Endothelial cell of umbilical vein (primary cell): Measurements from ENCODE around the gene GPR22.

ENCODE experiments used
- EZH2 ChIP-seq: IDR thresholded peaks from 2 replicates; pipeline ENCODE4 v1.6.1; 2012; ENCODE audit warnings: borderline replicate concordance, low read depth, mild to moderate bottlenecking, moderate library complexity, low read length, inconsistent platforms; ENCODE audit not compliant: severe bottlenecking
- FOS ChIP-seq: IDR thresholded peaks from 2 replicates; pipeline ENCODE4 v1.6.1; 2011; ENCODE audit warnings: mild to moderate bottlenecking, low read length, moderate library complexity, borderline replicate concordance; ENCODE audit not compliant: insufficient read depth
- JUN ChIP-seq: IDR thresholded peaks from 2 replicates; pipeline ENCODE4 v1.6.1; 2011; ENCODE audit warnings: borderline replicate concordance, low read depth; ENCODE audit not compliant: insufficient read length, insufficient read depth
- POLR2A ChIP-seq: IDR thresholded peaks from 2 replicates; pipeline ENCODE4 v1.6.1; 2012; ENCODE audit warnings: low read depth, mild to moderate bottlenecking, control low read depth, low read length
- POLR2AphosphoS5 ChIP-seq: IDR thresholded peaks from 2 replicates; pipeline ENCODE4 v1.6.1; 2012; ENCODE audit warnings: low read depth, mild to moderate bottlenecking, control low read depth, low read length, moderate library complexity; ENCODE audit not compliant: insufficient read depth
- TF ChIP-seq, protein P1 (sequence below), 2 donors: IDR thresholded peaks; 1 replicate in 1 of 2; 2 replicates in 1 of 2; pipeline ENCODE4 v1.5.1; 2011; ENCODE audit warnings: low read length in 2 of 2, mild to moderate bottlenecking in 2 of 2, moderate library complexity in 2 of 2, control low read depth in 1 of 2, inconsistent platforms in 1 of 2, low read depth in 1 of 2; ENCODE audit not compliant: insufficient read depth in 1 of 2; ENCODE audit errors: extremely low read depth in 1 of 2

DNA sequence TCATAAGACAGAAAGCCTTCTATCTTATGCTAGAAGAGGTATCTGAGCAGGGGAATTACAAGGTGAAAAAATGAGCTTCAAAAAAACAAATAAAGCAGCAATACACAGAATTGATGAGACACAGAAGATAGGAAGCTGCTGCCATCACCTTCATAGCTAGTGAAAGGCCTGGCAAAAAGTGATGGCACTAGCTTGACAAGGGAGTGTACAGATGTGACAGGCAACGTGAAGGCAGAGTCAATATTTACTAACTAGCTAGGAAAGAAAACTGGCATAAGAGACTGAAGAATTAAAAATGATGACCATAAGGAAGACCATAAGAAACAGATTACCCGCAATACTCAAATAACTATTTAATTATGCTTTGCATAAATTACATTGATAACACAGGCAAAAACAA, 9.4 kb downstream of the GPR22 start:
- TF ChIP-seq, protein P1, sequence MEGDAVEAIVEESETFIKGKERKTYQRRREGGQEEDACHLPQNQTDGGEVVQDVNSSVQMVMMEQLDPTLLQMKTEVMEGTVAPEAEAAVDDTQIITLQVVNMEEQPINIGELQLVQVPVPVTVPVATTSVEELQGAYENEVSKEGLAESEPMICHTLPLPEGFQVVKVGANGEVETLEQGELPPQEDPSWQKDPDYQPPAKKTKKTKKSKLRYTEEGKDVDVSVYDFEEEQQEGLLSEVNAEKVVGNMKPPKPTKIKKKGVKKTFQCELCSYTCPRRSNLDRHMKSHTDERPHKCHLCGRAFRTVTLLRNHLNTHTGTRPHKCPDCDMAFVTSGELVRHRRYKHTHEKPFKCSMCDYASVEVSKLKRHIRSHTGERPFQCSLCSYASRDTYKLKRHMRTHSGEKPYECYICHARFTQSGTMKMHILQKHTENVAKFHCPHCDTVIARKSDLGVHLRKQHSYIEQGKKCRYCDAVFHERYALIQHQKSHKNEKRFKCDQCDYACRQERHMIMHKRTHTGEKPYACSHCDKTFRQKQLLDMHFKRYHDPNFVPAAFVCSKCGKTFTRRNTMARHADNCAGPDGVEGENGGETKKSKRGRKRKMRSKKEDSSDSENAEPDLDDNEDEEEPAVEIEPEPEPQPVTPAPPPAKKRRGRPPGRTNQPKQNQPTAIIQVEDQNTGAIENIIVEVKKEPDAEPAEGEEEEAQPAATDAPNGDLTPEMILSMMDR (IDR thresholded peaks at IDR 0.05; ENCODE audit: extremely low read depth in 1 of 2, insufficient read depth in 1 of 2, low read depth in 1 of 2, low read length in 2 of 2), result no peak
- TF ChIP-seq EZH2 (no peak), JUN (no peak), POLR2A (no peak), FOS (no peak), POLR2AphosphoS5 (no peak)
